ENCODE data around the gene SAT1. TPM values are rescaled to one million over a fixed set of nuclear protein-coding genes. Genes with fewer than 3 reads are reported as not detected.

Gene SAT1
- total and polyA plus RNA-seq, 10 of the 15 experiments (the other 5 are each of a cell fraction or from before 2014, with no cell fraction given): 42.2 to 234 (median 60.4) TPM

DNA sequence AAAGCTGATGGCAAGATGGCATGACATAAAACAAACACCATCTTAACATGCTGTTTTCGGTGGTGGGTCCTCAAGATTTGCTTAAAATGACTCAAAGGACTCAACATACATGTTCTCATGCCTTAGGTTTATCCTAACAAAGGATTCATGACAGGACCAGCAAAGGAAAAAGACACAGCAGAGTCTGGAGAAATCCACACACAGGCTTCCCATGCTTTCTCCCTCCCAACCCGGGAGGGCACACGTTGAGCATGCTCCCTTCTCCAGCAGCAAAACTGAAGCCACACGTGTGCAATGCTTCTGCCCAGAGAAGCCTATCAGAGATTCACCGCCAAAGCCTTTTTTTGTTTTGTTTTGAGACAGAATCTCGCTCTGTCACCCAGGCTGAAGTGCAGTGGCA, 39.9 kb downstream of the SAT1 start (continued):
- TF ChIP-seq CREM (IDR thresholded peaks at IDR 0.05; ENCODE audit: low read depth): no peak

GRCh38 chrX:23825675-23826074, 42.7 kb downstream of the SAT1 start:
- Histone ChIP-seq H4K20me1 (ENCODE audit: control insufficient read depth, insufficient read depth) (no peaks in the 10 kb centered on the region), H2AFZ (ENCODE audit: control insufficient read depth, low read depth, low read length) (no peak overlapping the region), H3K27ac (ENCODE audit: control insufficient read depth, insufficient read depth) (no peak overlapping the region), H3K4me1 (ENCODE audit: control insufficient read depth, insufficient read depth, low read length) (no peaks in the 10 kb centered on the region), H3K4me2 (ENCODE audit: control insufficient read depth, insufficient read depth) (no peak overlapping the region), H3K27me3 (replicated peaks in 1 of 2; ENCODE audit: control insufficient read depth in 2 of 2, insufficient read depth in 2 of 2, low read length in 1 of 2) (no peaks in the 10 kb centered on the region), H3K79me2 (ENCODE audit: control insufficient read depth, insufficient read depth, low read length) (no peaks in the 10 kb centered on the region), H3K9me3 (replicated peaks; ENCODE audit: control insufficient read depth, insufficient read depth, low read length) (no peaks in the 10 kb centered on the region), H3K4me3 (no peak overlapping the region), H3K36me3 (ENCODE audit: control insufficient read depth in 2 of 2, insufficient read depth in 2 of 2, low read length in 1 of 2) (no peaks in the 10 kb centered on the region), H3K9ac (ENCODE audit: control insufficient read depth, insufficient read depth, low read length) (no peak overlapping the region)
- SMC1A ChIA-PET (ENCODE audit: uncharacterized antibody, unreplicated experiment): no interaction called here
- CTCF ChIA-PET: no interaction called here
- in situ Hi-C loops (cut with MboI): no loop called here
- FAIRE-seq: no peak
- DNase-seq (ENCODE audit: low read depth, low spot score): no peak
- POLR2A ChIA-PET: no interaction called here
- RAD21 ChIA-PET (ENCODE audit: unreplicated experiment): no interaction called here
- ATAC-seq: 0 out of 3 replicates have a peak, but pooled peaks have one; percentile 25
- BruUV-seq (replicated peaks): no TSS peak
- intact Hi-C loops (cut with micrococcal nuclease; ENCODE audit: unreplicated experiment): no loop called here
- TF ChIP-seq SPI1 (IDR thresholded peaks at IDR 0.05; ENCODE audit: borderline replicate concordance, insufficient read depth, low read depth, low read length): peak; percentile 32; the same call in 1 of the 2 replicates
- TF ChIP-seq TARDBP (IDR thresholded peaks at IDR 0.05; ENCODE audit: borderline replicate concordance): no peak

GRCh38 chrX:23826216-23826615, 43.2 kb downstream of the SAT1 start:
- POLR2A ChIA-PET: no interaction called here
- intact Hi-C loops (cut with micrococcal nuclease; ENCODE audit: unreplicated experiment): no loop called here
- no TSS peak for BruUV-seq (replicated peaks)
- RAD21 ChIA-PET (ENCODE audit: unreplicated experiment): no interaction called here
- no peak overlapping the region for H3K27ac ChIP-seq (ENCODE audit: control insufficient read depth, insufficient read depth)
- no peaks in the 10 kb centered on the region for H3K27me3 ChIP-seq (replicated peaks in 1 of 2; ENCODE audit: control insufficient read depth in 2 of 2, insufficient read depth in 2 of 2, low read length in 1 of 2)
- H3K4me2 ChIP-seq (ENCODE audit: control insufficient read depth, insufficient read depth): no peak overlapping the region
- no peak for FAIRE-seq
- H2AFZ ChIP-seq (ENCODE audit: control insufficient read depth, low read depth, low read length): no peak overlapping the region
- WGBS (ENCODE audit: insufficient coverage, insufficient replicate concordance, low lambda C conversion rate, missing lambda C conversion rate): 19% methylated on average over 3 of the region's 3 CpGs
- TF ChIP-seq SREBF2 (IDR thresholded peaks at IDR 0.05; ENCODE audit: low read length) (no peak), CHD2 (IDR thresholded peaks at IDR 0.05; ENCODE audit: borderline replicate concordance, low read depth, low read length) (no peak), CHD4 (IDR thresholded peaks at IDR 0.05) (no peak), JUND (IDR thresholded peaks at IDR 0.05; ENCODE audit: low read depth, low read length) (no peak), NFXL1 (IDR thresholded peaks at IDR 0.05; ENCODE audit: borderline replicate concordance) (no peak), SMARCA5 (IDR thresholded peaks at IDR 0.05) (no peak), SP1 (IDR thresholded peaks at IDR 0.05; ENCODE audit: low read depth, low read length) (no peak), EGR1 (IDR thresholded peaks at IDR 0.05; ENCODE audit: borderline replicate concordance in 1 of 2, low read depth in 2 of 2, low read length in 2 of 2) (no peak), HCFC1 (IDR thresholded peaks at IDR 0.05; ENCODE audit: low read length) (no peak)
- SMC1A ChIA-PET (ENCODE audit: uncharacterized antibody, unreplicated experiment): no interaction called here
- H3K9me3 ChIP-seq (replicated peaks; ENCODE audit: control insufficient read depth, insufficient read depth, low read length): no peaks in the 10 kb centered on the region
- no peaks in the 10 kb centered on the region for H3K79me2 ChIP-seq (ENCODE audit: control insufficient read depth, insufficient read depth, low read length)
- in situ Hi-C loops (cut with MboI): no loop called here
- H3K9ac ChIP-seq (ENCODE audit: control insufficient read depth, insufficient read depth, low read length): no peak overlapping the region
- no peaks in the 10 kb centered on the region for H3K4me1 ChIP-seq (ENCODE audit: control insufficient read depth, insufficient read depth, low read length)
- H3K36me3 ChIP-seq (ENCODE audit: control insufficient read depth in 2 of 2, insufficient read depth in 2 of 2, low read length in 1 of 2): no peaks in the 10 kb centered on the region
- DNase-seq (ENCODE audit: low read depth, low spot score): no peak
- ATAC-seq: no peak
- no peak overlapping the region for H3K4me3 ChIP-seq
- CTCF ChIA-PET: no interaction called here
- no peaks in the 10 kb centered on the region for H4K20me1 ChIP-seq (ENCODE audit: control insufficient read depth, insufficient read depth)
